ENCODE data around the gene SCGB3A2. TPM values are rescaled to one million over a fixed set of nuclear protein-coding genes. Genes with fewer than 3 reads are reported as not detected.

Gene SCGB3A2
- total and polyA plus RNA-seq, 2 donors (not counting 3 experiments of a cell fraction or from before 2014, with no cell fraction given), result not detected

- intact Hi-C loops (cut with micrococcal nuclease), result no loop called here
- TF ChIP-seq JUN (IDR thresholded peaks at IDR 0.05; ENCODE audit: borderline replicate concordance, insufficient read depth, insufficient read length, low read depth), result peak; percentile 21
- TF ChIP-seq MYC (IDR thresholded peaks at IDR 0.05; ENCODE audit: low read depth, low read length), result no peak
- no peak within 1 kb of the TSS for H3K27ac ChIP-seq (ENCODE audit: insufficient read depth, low read depth, low read length)
- no peak for FAIRE-seq
- H3K4me1 ChIP-seq (ENCODE audit: control insufficient read depth, extremely low read depth, insufficient read depth, low read length), result no peaks in the 10 kb centered on the region
- no peak within 1 kb of the TSS for H2AFZ ChIP-seq (ENCODE audit: low read depth, low read length)
- no peaks in the 10 kb centered on the region for H4K20me1 ChIP-seq (replicated peaks; ENCODE audit: control insufficient read depth, extremely low read depth, insufficient read depth, low read length)
- H3K9me3 ChIP-seq (replicated peaks; ENCODE audit: control insufficient read depth, insufficient read depth, low read length), result no peaks in the 10 kb centered on the region
- ChIA-PET POLR2A (no interaction called here), CTCF (interaction anchor here (1.4 kb wide), 1 partner anchor 20 kb away, joined by 7 read pairs; no protein-coding TSS in a partner anchor)
- H3K4me2 ChIP-seq (ENCODE audit: insufficient read depth, low read length), result no peak within 1 kb of the TSS
- no peaks in the 10 kb centered on the region for H3K27me3 ChIP-seq (ENCODE audit: control insufficient read depth in 2 of 2, insufficient read depth in 2 of 2, low read length in 2 of 2)
- H3K9ac ChIP-seq (replicated peaks; ENCODE audit: extremely low read depth, insufficient read depth, low read length), result no peak within 1 kb of the TSS
- DNase-seq (ENCODE audit: low read depth, low spot score), result no peak
- BruUV-seq (replicated peaks), result no TSS peak
- H3K4me3 ChIP-seq (replicated peaks in 1 of 3; ENCODE audit: insufficient read depth in 1 of 3, low read depth in 1 of 3, low read length in 3 of 3), result no peak within 1 kb of the TSS
- H3K36me3 ChIP-seq (ENCODE audit: control insufficient read depth in 2 of 2, extremely low read depth in 1 of 2, insufficient read depth in 2 of 2, low read length in 2 of 2), result no peaks in the 10 kb centered on the region
- dilution Hi-C loops (cut with MboI; ENCODE audit: extremely low pct_ligation_motif_present, low sequenced_read_pairs), result no loop called here
- no peaks in the 10 kb centered on the region for H3K79me2 ChIP-seq (ENCODE audit: control insufficient read depth, insufficient read depth, low read length)
- no peaks in the 10 kb centered on the region for H3K9me1 ChIP-seq (replicated peaks; ENCODE audit: control insufficient read depth, extremely low read depth, insufficient read depth, low read length)
These were observed 28.0 kb downstream of the SCGB3A2 start, which contains the start of gene C5orf46 for GRCh38 chr5:147906326-147907095. C5orf46 (minus strand) TSS chr5:147906538; CDS start chr5:147906501, 37 bp downstream.

DNA sequence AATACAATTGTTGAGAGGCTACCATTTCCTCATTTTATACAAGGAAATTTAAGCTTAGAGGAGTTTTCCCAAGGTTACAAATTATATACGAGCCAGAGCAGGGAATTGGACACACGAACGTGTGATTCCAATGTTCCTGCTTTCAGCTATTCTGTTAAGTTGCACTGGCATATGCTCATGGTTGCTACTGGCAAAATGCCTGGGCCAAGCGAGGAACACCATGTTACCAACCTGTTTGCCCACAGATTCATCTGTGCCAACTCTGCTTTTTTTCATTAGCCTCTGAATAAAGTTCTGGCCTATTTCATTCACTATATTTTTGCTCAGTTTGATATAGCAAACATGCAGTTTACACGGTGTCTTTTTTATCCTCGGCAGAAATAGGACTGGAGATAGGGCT is 32.9 kb downstream of the SCGB3A2 start:
- Histone ChIP-seq H2AFZ (ENCODE audit: low read depth, low read length) (no peak overlapping the region), H3K9me1 (replicated peaks; ENCODE audit: control insufficient read depth, extremely low read depth, insufficient read depth, low read length) (no peaks in the 10 kb centered on the region), H3K4me1 (ENCODE audit: control insufficient read depth, extremely low read depth, insufficient read depth, low read length) (peaks cover 6% of the 10 kb centered on the region), H3K79me2 (ENCODE audit: control insufficient read depth, insufficient read depth, low read length) (no peaks in the 10 kb centered on the region), H3K36me3 (ENCODE audit: control insufficient read depth in 2 of 2, extremely low read depth in 1 of 2, insufficient read depth in 2 of 2, low read length in 2 of 2) (no peaks in the 10 kb centered on the region), H3K9me3 (replicated peaks; ENCODE audit: control insufficient read depth, insufficient read depth, low read length) (no peaks in the 10 kb centered on the region), H3K4me3 (replicated peaks in 1 of 3; ENCODE audit: insufficient read depth in 1 of 3, low read depth in 1 of 3, low read length in 3 of 3) (no peak overlapping the region), H3K27me3 (ENCODE audit: control insufficient read depth in 2 of 2, insufficient read depth in 2 of 2, low read length in 2 of 2) (no peaks in the 10 kb centered on the region), H3K27ac (ENCODE audit: insufficient read depth, low read depth, low read length) (no peak overlapping the region), H3K9ac (replicated peaks; ENCODE audit: extremely low read depth, insufficient read depth, low read length) (no peak overlapping the region), H3K4me2 (ENCODE audit: insufficient read depth, low read length) (no peak overlapping the region), H4K20me1 (replicated peaks; ENCODE audit: control insufficient read depth, extremely low read depth, insufficient read depth, low read length) (no peaks in the 10 kb centered on the region)
- dilution Hi-C loops (cut with MboI; ENCODE audit: extremely low pct_ligation_motif_present, low sequenced_read_pairs) (no loop called here), intact Hi-C loops (cut with micrococcal nuclease) (no loop called here)
- POLR2A ChIA-PET, result no interaction called here
- no TSS peak for BruUV-seq (replicated peaks)
- TF ChIP-seq POLR2A (IDR thresholded peaks at IDR 0.05; ENCODE audit: low read depth, low read length) (no peak), JUN (IDR thresholded peaks at IDR 0.05; ENCODE audit: borderline replicate concordance, insufficient read depth, insufficient read length, low read depth) (no peak), MYC (IDR thresholded peaks at IDR 0.05; ENCODE audit: low read depth, low read length) (no peak), POLR2AphosphoS5 (IDR thresholded peaks at IDR 0.05; ENCODE audit: insufficient read depth, low read depth, low read length) (no peak), EZH2 (IDR thresholded peaks at IDR 0.05; ENCODE audit: borderline replicate concordance, low read depth, low read length, severe bottlenecking) (no peak), FOS (IDR thresholded peaks at IDR 0.05; ENCODE audit: borderline replicate concordance, insufficient read depth, low read length) (no peak), GATA2 (IDR thresholded peaks at IDR 0.05; ENCODE audit: insufficient read depth, insufficient read length, low read depth, low read length) (no peak), MAX (IDR thresholded peaks at IDR 0.05; ENCODE audit: insufficient read depth, insufficient read length) (no peak)
- TF ChIP-seq, protein P1, sequence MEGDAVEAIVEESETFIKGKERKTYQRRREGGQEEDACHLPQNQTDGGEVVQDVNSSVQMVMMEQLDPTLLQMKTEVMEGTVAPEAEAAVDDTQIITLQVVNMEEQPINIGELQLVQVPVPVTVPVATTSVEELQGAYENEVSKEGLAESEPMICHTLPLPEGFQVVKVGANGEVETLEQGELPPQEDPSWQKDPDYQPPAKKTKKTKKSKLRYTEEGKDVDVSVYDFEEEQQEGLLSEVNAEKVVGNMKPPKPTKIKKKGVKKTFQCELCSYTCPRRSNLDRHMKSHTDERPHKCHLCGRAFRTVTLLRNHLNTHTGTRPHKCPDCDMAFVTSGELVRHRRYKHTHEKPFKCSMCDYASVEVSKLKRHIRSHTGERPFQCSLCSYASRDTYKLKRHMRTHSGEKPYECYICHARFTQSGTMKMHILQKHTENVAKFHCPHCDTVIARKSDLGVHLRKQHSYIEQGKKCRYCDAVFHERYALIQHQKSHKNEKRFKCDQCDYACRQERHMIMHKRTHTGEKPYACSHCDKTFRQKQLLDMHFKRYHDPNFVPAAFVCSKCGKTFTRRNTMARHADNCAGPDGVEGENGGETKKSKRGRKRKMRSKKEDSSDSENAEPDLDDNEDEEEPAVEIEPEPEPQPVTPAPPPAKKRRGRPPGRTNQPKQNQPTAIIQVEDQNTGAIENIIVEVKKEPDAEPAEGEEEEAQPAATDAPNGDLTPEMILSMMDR (IDR thresholded peaks at IDR 0.05; ENCODE audit: extremely low read depth in 1 of 2, insufficient read depth in 1 of 2, low read depth in 1 of 2, low read length in 2 of 2), result no peak
- CTCF ChIA-PET, result interaction anchor here (1.2 to 1.7 kb wide), 4 partner anchors 23 to 54 kb away, joined by 4 to 6 read pairs (median 6); no protein-coding TSS in a partner anchor
- DNase-seq (ENCODE audit: low read depth, low spot score) (no peak), FAIRE-seq (no peak)
